Measurements from ENCODE around the gene MKNK1.
"Not testable (repeated sequence)": the region's sequence is repeated elsewhere in the genome, so short reads cannot be mapped to it uniquely, and the experiment has no call there.

The MKNK1 gene

DNA sequence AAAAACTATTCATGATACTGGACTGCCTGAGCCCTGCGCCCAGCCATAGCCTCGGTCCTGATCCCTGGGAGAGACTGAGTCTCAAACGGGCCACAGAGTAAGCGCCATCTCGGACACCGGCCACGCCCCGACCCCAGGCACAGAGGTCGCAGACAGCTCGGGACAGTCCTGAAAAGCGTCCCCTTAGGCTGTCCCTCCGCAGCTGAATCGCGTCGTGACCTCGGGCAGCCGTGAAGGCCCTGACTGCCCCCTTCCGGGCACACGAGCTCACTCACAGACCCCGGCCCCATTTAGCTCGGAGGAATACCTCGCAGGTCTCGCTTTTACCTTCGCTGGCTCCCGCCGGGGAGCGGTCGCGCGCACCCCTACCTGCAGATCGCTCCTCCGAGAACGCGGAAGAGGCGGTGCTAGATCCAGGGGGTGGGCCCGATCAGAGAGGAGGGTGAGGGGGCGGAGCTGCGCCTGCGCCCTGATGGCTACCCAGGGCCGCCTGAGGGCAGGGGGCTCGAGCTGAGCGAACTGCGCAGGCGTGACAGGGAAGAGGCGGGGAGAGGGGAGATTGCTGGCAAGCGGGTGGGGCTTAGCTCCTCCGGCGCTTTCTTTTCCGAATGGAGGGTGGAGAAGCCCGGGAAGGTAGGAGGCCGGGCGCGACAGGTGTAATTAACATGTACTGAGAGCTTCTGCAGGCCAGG, at the start of gene MKNK1:
TSS of gene MKNK1 (minus strand) at position 411 of the 692 bp plus-strand sequence. CDS start 20,941 bp downstream, outside the sequence.
- FAIRE-seq (peak; percentile 95), DNase-seq (ENCODE audit: insufficient read length, low spot score) (peak; percentile 95)

GRCh38 chr1:46653405-46653958, 49.4 kb upstream of the MKNK1 start:
- DNase-seq (ENCODE audit: insufficient read length, low spot score) (no peak), FAIRE-seq (no peak)

- no peak for DNase-seq (ENCODE audit: insufficient read length, low spot score)
- no peak for FAIRE-seq
Measured at GRCh38 chr1:46652321-46653100, 48.4 kb upstream of the MKNK1 start.

DNA sequence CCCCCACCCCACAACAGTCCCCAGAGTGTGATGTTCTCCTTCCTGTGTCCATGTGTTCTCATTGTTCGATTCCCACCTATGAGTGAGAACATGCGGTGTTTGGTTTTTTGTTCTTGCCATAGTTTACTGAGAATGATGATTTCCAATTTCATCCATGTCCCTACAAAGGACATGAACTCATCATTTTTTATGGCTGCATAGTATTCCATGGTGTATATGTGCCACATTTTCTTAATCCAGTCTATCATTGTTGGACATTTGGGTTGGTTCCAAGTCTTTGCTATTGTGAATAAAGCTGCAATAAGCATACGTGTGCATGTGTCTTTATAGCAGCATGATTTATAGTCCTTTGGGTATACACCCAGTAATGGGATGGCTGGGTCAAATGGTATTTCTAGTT, 47.1 kb upstream of the MKNK1 start:
- DNase-seq (ENCODE audit: insufficient read length, low spot score); FAIRE-seq: not testable (repeated sequence)

- DNase-seq (ENCODE audit: insufficient read length, low spot score) (no peak), FAIRE-seq (no peak)
Measured at GRCh38 chr1:46650491-46650890, 46.4 kb upstream of the MKNK1 start.

DNA sequence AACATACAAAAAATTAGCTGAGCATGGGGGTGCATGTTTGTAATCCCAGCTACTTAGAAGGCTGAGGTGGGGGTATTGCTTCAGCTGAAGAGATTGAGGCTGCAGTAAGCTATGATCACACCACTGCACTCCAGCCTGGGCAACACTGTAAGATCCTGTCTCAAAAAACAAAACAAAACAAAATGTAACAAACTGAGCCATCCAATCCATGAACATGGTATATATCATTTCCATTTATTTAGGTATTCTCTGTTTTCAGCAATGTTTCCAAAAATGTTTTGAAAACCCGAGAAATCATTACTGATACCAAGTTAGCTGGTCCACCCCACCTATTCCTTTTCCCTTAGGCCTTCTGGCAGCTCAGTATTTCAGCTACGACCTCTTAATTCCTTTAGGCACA, 45.7 kb upstream of the MKNK1 start:
- no peak for FAIRE-seq

DNA sequence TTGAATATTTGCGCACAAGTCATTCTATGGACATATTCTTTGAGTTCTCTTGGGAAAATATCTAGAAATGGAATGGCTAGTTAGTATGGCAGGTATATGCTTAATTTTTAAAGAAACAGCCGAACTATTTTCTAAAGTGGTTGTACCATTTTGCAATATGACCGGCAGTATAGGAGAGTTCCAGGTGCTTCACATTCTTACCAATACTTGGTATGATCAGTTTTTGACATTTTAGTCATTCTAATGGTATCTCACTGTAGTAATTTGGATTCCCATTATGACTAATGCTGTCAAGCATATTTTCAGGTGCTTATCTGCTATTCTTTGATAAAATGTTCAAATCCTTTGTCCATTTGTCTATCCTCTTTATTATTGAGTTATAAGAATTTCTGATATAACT, 43.5 kb upstream of the MKNK1 start:
- no peak for DNase-seq (ENCODE audit: insufficient read length, low spot score)
- no peak for FAIRE-seq

More for the DNA sequence above, 45.7 kb upstream of the MKNK1 start:
- no peak for DNase-seq (ENCODE audit: insufficient read length, low spot score)

DNA sequence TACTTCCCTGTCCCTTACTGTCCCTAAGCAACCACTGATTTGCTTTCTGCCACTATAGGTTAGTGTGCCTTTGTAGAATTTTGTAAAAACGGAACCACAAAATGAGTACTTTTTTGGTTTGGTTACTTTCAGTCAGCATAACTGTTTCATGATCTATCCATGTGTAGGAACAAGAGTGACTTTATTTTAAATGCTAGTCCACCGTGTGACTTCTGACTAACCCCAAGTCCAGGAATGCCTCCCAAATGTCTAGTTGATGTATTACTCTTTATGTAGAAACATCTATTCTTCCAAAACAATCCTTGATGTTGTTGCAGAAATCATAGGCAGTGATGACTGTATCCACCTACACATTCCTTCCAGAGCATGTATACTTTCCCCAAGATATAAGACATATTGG, 42.8 kb upstream of the MKNK1 start:
- FAIRE-seq (no peak), DNase-seq (ENCODE audit: insufficient read length, low spot score) (no peak)

DNA sequence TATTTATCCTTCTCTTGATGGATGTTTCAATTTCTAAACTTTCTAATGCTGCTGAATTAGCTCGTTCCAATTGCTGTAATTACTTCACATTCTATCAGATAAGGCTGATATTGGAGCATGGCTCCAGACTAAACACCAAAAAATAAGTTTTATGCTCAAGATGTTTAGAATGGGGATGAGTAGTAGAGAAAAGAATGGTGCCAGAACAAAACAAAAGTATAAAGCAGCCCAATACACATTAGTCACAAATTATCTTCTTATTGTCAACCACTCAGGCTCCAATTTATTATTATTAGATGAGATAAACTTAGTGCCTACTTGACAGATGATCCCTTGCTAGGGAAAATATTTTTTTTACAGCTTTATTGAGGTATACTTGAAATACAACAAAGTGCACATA, 42.3 kb upstream of the MKNK1 start:
- no peak for FAIRE-seq
- no peak for DNase-seq (ENCODE audit: insufficient read length, low spot score)

DNA sequence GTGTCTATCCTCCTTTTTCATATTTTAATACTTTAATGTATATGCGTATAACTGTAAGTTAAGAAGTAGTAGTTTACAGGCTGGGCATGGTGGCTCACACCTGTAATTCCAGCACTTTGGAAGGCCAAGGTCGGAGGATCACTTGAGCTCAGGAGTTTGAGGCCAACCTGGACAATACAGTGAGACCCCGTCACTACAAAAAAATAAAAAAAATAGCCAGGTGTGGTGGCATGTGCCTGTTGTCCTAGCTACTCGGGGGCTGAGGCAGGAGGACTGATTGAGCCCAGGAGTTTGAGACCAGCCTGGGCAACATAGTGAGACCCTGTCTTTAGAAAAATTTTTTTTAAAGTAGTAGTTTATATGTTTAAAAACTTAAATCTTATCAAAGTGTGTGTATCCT, 41.7 kb upstream of the MKNK1 start:
- FAIRE-seq (no peak), DNase-seq (ENCODE audit: insufficient read length, low spot score) (no peak)

- peak; percentile 54 for DNase-seq (ENCODE audit: insufficient read length, low spot score)
- peak; percentile 16 for FAIRE-seq
Measured at GRCh38 chr1:46643368-46643775, 39.3 kb upstream of the MKNK1 start.

GRCh38 chr1:46642115-46642680, 38.1 kb upstream of the MKNK1 start:
- FAIRE-seq = peak; percentile 9
- no peak for DNase-seq (ENCODE audit: insufficient read length, low spot score)

DNA sequence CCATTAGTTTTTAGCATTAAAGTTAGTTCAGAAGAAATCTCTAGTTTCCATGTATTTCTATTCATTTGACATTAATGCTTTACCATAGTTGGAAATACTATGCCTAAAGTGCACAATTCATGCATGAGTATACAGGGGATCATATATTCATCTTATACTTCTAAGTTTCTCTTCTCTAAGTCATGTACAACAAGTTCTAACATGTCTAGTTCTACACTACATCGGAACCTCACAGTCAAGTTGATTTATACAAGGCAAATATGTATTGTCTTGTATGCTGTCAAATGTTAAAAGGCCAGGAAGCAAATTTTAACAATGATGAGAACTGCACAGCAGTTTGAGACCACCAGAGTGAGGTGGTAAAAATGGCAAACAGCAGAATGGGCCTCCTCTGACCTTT, 35.5 kb upstream of the MKNK1 start:
- no peak for FAIRE-seq

GRCh38 chr1:46638921-46639320, 34.9 kb upstream of the MKNK1 start:
- FAIRE-seq (no peak), DNase-seq (ENCODE audit: insufficient read length, low spot score) (no peak)

More for the DNA sequence above, 35.5 kb upstream of the MKNK1 start:
- no peak for DNase-seq (ENCODE audit: insufficient read length, low spot score)

- DNase-seq (ENCODE audit: insufficient read length, low spot score) (no peak), FAIRE-seq (no peak)
Measured at GRCh38 chr1:46637444-46638083, 33.5 kb upstream of the MKNK1 start.

GRCh38 chr1:46635205-46635604, 31.1 kb upstream of the MKNK1 start:
- FAIRE-seq = no peak
- no peak for DNase-seq (ENCODE audit: insufficient read length, low spot score)

- no peak for FAIRE-seq
Measured at GRCh38 chr1:46630719-46631118, 26.7 kb upstream of the MKNK1 start.

DNA sequence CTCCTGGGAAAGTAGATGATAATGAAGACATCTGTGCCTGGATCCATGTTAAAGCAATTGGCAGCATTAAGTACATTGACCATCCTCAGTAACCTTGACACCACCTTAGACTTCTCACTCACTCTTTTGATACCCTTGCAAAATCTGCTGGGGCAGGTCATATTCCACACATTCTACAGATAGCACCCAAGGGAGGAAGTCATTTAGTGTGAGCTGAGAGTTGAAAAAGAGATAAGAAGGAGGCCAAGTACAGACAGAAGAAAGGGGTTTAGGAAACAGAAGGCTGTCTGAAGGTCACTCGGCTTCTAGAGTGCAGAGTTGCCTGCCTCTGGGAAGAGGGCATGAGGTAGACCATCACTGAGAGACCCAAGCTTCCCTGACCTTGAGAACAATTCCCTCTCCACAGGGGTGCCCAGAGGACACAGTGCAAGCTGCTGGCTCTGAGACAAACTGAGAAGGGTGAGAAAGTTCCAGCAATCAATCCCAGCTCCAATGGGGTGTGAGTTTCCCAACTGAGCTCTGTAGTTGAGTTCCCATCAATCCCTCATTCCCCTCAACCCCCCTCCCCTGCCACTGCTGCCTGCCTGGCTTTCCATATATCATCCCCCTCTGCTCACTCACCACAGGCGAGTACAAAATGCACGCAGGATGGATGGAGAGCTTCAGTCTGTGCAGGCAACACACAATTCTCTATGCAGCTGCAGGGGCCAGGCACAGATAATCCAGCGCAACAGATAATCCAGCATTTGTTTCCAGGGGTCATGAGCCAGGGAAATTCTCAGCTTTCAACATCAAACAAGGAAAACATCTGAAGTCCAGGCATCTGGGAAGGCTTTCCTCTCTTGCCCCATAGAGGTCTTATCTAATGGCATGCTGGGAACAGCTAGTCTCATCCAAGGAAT, 19.9 kb upstream of the MKNK1 start:
- no peak for FAIRE-seq

More at GRCh38 chr1:46630719-46631118, 26.7 kb upstream of the MKNK1 start:
- no peak for DNase-seq (ENCODE audit: insufficient read length, low spot score)

GRCh38 chr1:46622344-46622743, 18.3 kb upstream of the MKNK1 start:
- DNase-seq (ENCODE audit: insufficient read length, low spot score) (peak; percentile 40), FAIRE-seq (no peak)

More for the DNA sequence above, 19.9 kb upstream of the MKNK1 start:
- DNase-seq (ENCODE audit: insufficient read length, low spot score) = no peak

DNA sequence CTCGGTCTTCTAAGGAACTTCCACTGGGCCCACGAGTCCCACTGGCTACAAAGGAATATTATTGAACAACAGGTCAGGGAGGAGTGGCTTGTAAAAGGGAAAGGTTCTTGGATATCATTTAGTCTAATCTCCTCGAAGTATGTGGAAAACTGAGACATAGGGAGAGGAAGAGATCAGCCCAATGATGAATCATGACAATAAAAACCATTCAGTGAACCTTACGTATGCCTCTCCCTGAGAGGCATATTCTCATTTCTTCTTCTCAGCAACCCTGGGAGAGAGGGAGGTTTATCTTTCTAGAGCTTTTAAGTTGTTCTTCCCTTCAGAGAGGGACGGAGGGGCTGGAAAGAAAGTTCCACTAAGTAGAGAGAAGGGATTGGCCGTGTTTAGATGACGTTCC, 17.9 kb upstream of the MKNK1 start:
- DNase-seq (ENCODE audit: insufficient read length, low spot score) = no peak
- no peak for FAIRE-seq
